SK-N-SH (cell line): Measurements from ENCODE around the gene MESP1. TPM values are rescaled to one million over a fixed set of nuclear protein-coding genes. Genes with fewer than 3 reads are reported as not detected.

Experiments used
- CTCF ChIA-PET: fragments of 300-600, 350-600 bp; formaldehyde crosslinking; extraction: SDS; loops from one replicate; lab custom pipeline; 2021; lab: Yijun Ruan, JAX
- POLR2A ChIA-PET: fragments of 350-600 bp; sonication (Branson Sonifier 250); formaldehyde crosslinking; extraction: SDS; loops from one replicate; lab custom pipeline; 2020; ENCODE audit warnings: antibody characterized with exemption, inconsistent platforms; lab: Yijun Ruan, JAX
- DNase-seq: peaks from one replicate; pipeline ENCODE4 v3.0.0; 2012
- H2AFZ ChIP-seq: fragments of 200-600 bp; sonication (generic); 2 replicates; pipeline ENCODE4 v1.8.1; 2016; ENCODE audit warnings: antibody characterized with exemption, mild to moderate bottlenecking, low read depth
- H3F3A ChIP-seq: fragments of 200-600 bp; sonication (generic); replicated peaks from 2 replicates; pipeline ENCODE3; 2016; ENCODE audit warnings: antibody characterized with exemption, mild to moderate bottlenecking; ENCODE audit not compliant: insufficient read depth
- H3K27ac ChIP-seq, 2 experiments: fragments of 200-500 bp in 1 of 2; fragments of 200-600 bp in 1 of 2; sonication (Bioruptor generic) in 1 of 2; sonication (generic), shearing (Covaris generic) in 1 of 2; 2 replicates each; pipeline versions ENCODE4 v1.5.1 to v1.6.1; 2014 to 2016; ENCODE audit warnings: low read depth in 2 of 2, inconsistent platforms in 1 of 2, low read length in 1 of 2, mild to moderate bottlenecking in 1 of 2, mixed read lengths in 1 of 2
- H3K27me3 ChIP-seq: fragments of 200-600 bp; sonication (generic), shearing (Covaris generic); 2 replicates; pipeline ENCODE4 v1.6.1; 2016; ENCODE audit warnings: mixed run types; ENCODE audit not compliant: insufficient read depth
- H3K36me3 ChIP-seq, 2 experiments: fragments of 200-500 bp in 1 of 2; fragments of 200-600 bp in 1 of 2; sonication (Bioruptor generic) in 1 of 2; sonication (generic) in 1 of 2; replicated peaks in 1 of 2; 2 replicates each; pipeline versions ENCODE3 to v1.5.1; 2014 to 2016; ENCODE audit warnings: low read length in 1 of 2, mild to moderate bottlenecking in 1 of 2; ENCODE audit not compliant: insufficient read depth in 2 of 2, control insufficient read depth in 1 of 2
- H3K4me1 ChIP-seq, 2 experiments: fragments of 200-500 bp in 1 of 2; fragments of 200-600 bp in 1 of 2; sonication (Bioruptor generic) in 1 of 2; sonication (generic), shearing (Covaris generic) in 1 of 2; 2 replicates each; pipeline versions ENCODE4 v1.5.1 to v1.6.1; 2014 to 2016; ENCODE audit warnings: low read depth in 1 of 2, low read length in 1 of 2, mixed run types in 1 of 2; ENCODE audit not compliant: insufficient read depth in 2 of 2, control insufficient read depth in 1 of 2
- H3K4me2 ChIP-seq: fragments of 200-600 bp; sonication (generic), shearing (Covaris generic); 2 replicates; pipeline ENCODE4 v1.6.1; 2017; ENCODE audit warnings: mixed run types
- H3K4me3 ChIP-seq, 2 experiments: fragments of 200-500 bp in 1 of 2; fragments of 200-600 bp in 1 of 2; sonication (Bioruptor generic) in 1 of 2; sonication (generic), shearing (Covaris generic) in 1 of 2; 2 replicates each; pipeline versions ENCODE4 v1.5.1 to v1.8.1; 2014 to 2016; ENCODE audit warnings: low read depth in 2 of 2, inconsistent platforms in 1 of 2, low read length in 1 of 2, mild to moderate bottlenecking in 1 of 2, mixed read lengths in 1 of 2, moderate library complexity in 1 of 2
- H3K79me2 ChIP-seq: fragments of 200-600 bp; sonication (generic); 2 replicates; pipeline ENCODE4 v1.8.1; 2017; ENCODE audit warnings: mild to moderate bottlenecking; ENCODE audit not compliant: insufficient read depth
- H3K9ac ChIP-seq: fragments of 200-600 bp; sonication (generic); 2 replicates; pipeline ENCODE4 v1.6.1; 2017; ENCODE audit warnings: mixed run types
- H3K9me2 ChIP-seq: fragments of 200-600 bp; sonication (generic); 2 replicates; pipeline ENCODE4 v1.6.1; 2017; ENCODE audit warnings: mixed run types
- H3K9me3 ChIP-seq: fragments of 200-600 bp; sonication (generic); 2 replicates; pipeline ENCODE4 v1.6.1; 2017; ENCODE audit warnings: mixed run types, mild to moderate bottlenecking, moderate library complexity
- H4K20me1 ChIP-seq: fragments of 200-600 bp; sonication (generic); 2 replicates; pipeline ENCODE4 v1.6.1; 2017; ENCODE audit warnings: mild to moderate bottlenecking, mixed run types; ENCODE audit not compliant: insufficient read depth
- CTCF ChIP-seq: fragments of 200-600 bp; sonication (generic); IDR thresholded peaks from 2 replicates; pipeline ENCODE4 v1.6.1; 2017; ENCODE audit warnings: antibody characterized with exemption, mild to moderate bottlenecking, moderate library complexity
- ELF1 ChIP-seq: IDR thresholded peaks from 2 replicates; pipeline ENCODE4 v1.4.0; 2012
- EP300 ChIP-seq, 2 experiments: IDR thresholded peaks; 2 replicates each; pipeline versions ENCODE4 v1.4.0 to v1.6.1; 2012; ENCODE audit warnings: borderline replicate concordance in 1 of 2, low read depth in 1 of 2, low read length in 1 of 2
- EZH2phosphoT487 ChIP-seq: fragments of 200-600 bp; sonication (generic); IDR thresholded peaks from 2 replicates; pipeline ENCODE4 v1.6.1; 2017; ENCODE audit warnings: low read depth, mixed run types, mild to moderate bottlenecking, antibody characterized with exemption, moderate library complexity, borderline replicate concordance
- FOSL2 ChIP-seq: IDR thresholded peaks from 2 replicates; pipeline ENCODE4 v1.4.0; 2012; ENCODE audit warnings: low read depth, mild to moderate bottlenecking, moderate library complexity, borderline replicate concordance
- GABPA ChIP-seq: IDR thresholded peaks from 2 replicates; pipeline ENCODE4 v1.4.0; 2012; ENCODE audit warnings: low read depth, mild to moderate bottlenecking
- IRF3 ChIP-seq: fragments of 150-350 bp; IDR thresholded peaks from 2 replicates; pipeline ENCODE4 v1.6.1; 2016; ENCODE audit warnings: mild to moderate bottlenecking, low read depth, low read length
- JUND ChIP-seq: IDR thresholded peaks from 2 replicates; pipeline ENCODE4 v1.4.0; 2012
- MAX ChIP-seq: IDR thresholded peaks from 2 replicates; pipeline ENCODE4 v1.4.0; 2012; ENCODE audit warnings: low read depth
- MXI1 ChIP-seq: IDR thresholded peaks from 2 replicates; pipeline ENCODE4 v1.6.1; 2012; ENCODE audit warnings: mild to moderate bottlenecking, low read depth, low read length, improper control_type of control experiment
- PBX3 ChIP-seq: IDR thresholded peaks from 2 replicates; pipeline ENCODE4; 2012
- POLR2AphosphoS5 ChIP-seq: IDR thresholded peaks from 2 replicates; pipeline ENCODE4 v1.6.1; 2012; ENCODE audit warnings: low read depth, low read length
- RFX5 ChIP-seq: IDR thresholded peaks from 2 replicates; pipeline ENCODE4 v1.6.1; 2012; ENCODE audit warnings: mild to moderate bottlenecking, improper control_type of control experiment, low read length
- RXRA ChIP-seq: IDR thresholded peaks from 2 replicates; pipeline ENCODE4 v1.4.0; 2012; ENCODE audit warnings: low read depth, mild to moderate bottlenecking, borderline replicate concordance
- SMC3 ChIP-seq: IDR thresholded peaks from 2 replicates; pipeline ENCODE4 v1.6.1; 2012; ENCODE audit warnings: low read depth, low read length, improper control_type of control experiment
- TCF12 ChIP-seq: IDR thresholded peaks from 2 replicates; pipeline ENCODE4 v1.4.0; 2012
- TEAD4 ChIP-seq: IDR thresholded peaks from 2 replicates; pipeline ENCODE4 v1.4.0; 2012; ENCODE audit warnings: mild to moderate bottlenecking, borderline replicate concordance; ENCODE audit not compliant: insufficient read depth
- WGBS: methylation state at CpG from one replicate; pipeline ENCODE4 v1.1.6; 2017; ENCODE audit warnings: low lambda C conversion rate; 5-methylcytosine and 5-hydroxymethylcytosine counted together
- polyA plus RNA-seq, 3 experiments: library from polyadenylated mRNA; depleted of rRNA; stranded (reverse); fragments of >200 nt; gene quantifications; 2 replicates each; pipeline ENCODE4 v1.2.3, GENCODE V29; 2012

Gene MESP1
- polyA plus RNA-seq, 1 of the 3 experiments (the other 2 are of a cell fraction), result 0.74 TPM

- Histone ChIP-seq H3F3A (peaks cover 10% of the 10 kb centered on the region), H3K27ac (peak overlapping the region in 1 of 2 experiments; percentile 48; a peak in 1 of 4 replicates), H2AFZ (no peak overlapping the region), H3K9me3 (no peaks in the 10 kb centered on the region), H3K9me2 (no peaks in the 10 kb centered on the region), H3K9ac (no peak overlapping the region), H3K4me1 (peaks cover 6 to 15% of the 10 kb centered on the region in 2 experiments; a peak in 2 of 4 replicates), H3K27me3 (no peaks in the 10 kb centered on the region), H3K36me3 (no peaks in the 10 kb centered on the region), H3K79me2 (no peaks in the 10 kb centered on the region), H3K4me2 (no peak overlapping the region), H3K4me3 (no peak overlapping the region), H4K20me1 (no peaks in the 10 kb centered on the region)
- POLR2A ChIA-PET, result no interaction called here
- CTCF ChIA-PET, result interaction anchor here (0.7 to 7.6 kb wide), 7 partner anchors 11 to 102 kb away, joined by 3 to 61 read pairs (median 4); no protein-coding TSS in a partner anchor
- peak; percentile 37 for DNase-seq
- WGBS, result 63% methylated on average over 3 of the region's 3 CpGs
- no peak for TF ChIP-seq MAX
- peak; percentile 13; the same call in 1 of the 2 replicates for TF ChIP-seq TCF12
- peak; percentile 36; the same call in 1 of the 2 replicates for TF ChIP-seq FOSL2
- no peak for TF ChIP-seq MXI1
- no peak for TF ChIP-seq ELF1
- peak; percentile 50 for TF ChIP-seq CTCF
Observed at GRCh38 chr15:89772932-89773583, 22.0 kb upstream of the MESP1 start.

- TF ChIP-seq JUND (no peak), POLR2AphosphoS5 (no peak), TEAD4 (no peak), GABPA (0 out of 2 replicates have a peak, but pooled peaks have one; percentile 26), FOSL2 (no peak), PBX3 (no peak), IRF3 (no peak), EZH2phosphoT487 (no peak), TCF12 (0 out of 2 replicates have a peak, but pooled peaks have one; percentile 13), RXRA (no peak), RFX5 (no peak), SMC3 (no peak), MAX (no peak), EP300 (IDR thresholded peaks at IDR 0.05; ENCODE audit: borderline replicate concordance in 1 of 2, low read depth in 1 of 2, low read length in 1 of 2) (no peak)
- no peaks in the 10 kb centered on the region for H3K9me3 ChIP-seq
- ChIA-PET CTCF (interaction anchor here (0.6 to 3.3 kb wide), 2 partner anchors 10 to 146 kb away, joined by 3 to 32 read pairs; no protein-coding TSS in a partner anchor), POLR2A (no interaction called here)
- no peaks in the 10 kb centered on the region for H3K36me3 ChIP-seq
- peak overlapping the region in 1 of 2 experiments; percentile 56; a peak in 2 of 4 replicates for H3K27ac ChIP-seq
- no peaks in the 10 kb centered on the region for H3K27me3 ChIP-seq
- peak overlapping the region; percentile 66; the same call in 1 of the 2 replicates for H2AFZ ChIP-seq
- H3K4me2 ChIP-seq, result peak overlapping the region; percentile 45; the same call in 1 of the 2 replicates
- H3K79me2 ChIP-seq, result no peaks in the 10 kb centered on the region
- WGBS, result 38% methylated on average over 3 of the region's 3 CpGs
- no peaks in the 10 kb centered on the region for H4K20me1 ChIP-seq
- no peaks in the 10 kb centered on the region for H3K9me2 ChIP-seq
- H3K4me3 ChIP-seq, result no peak overlapping the region
- H3K9ac ChIP-seq, result 0 out of 2 replicates have a peak overlapping the region, but pooled peaks have one; percentile 37
- no peak for DNase-seq
- peaks cover 4 to 15% of the 10 kb centered on the region in 2 experiments; a peak in 2 of 4 replicates for H3K4me1 ChIP-seq
- H3F3A ChIP-seq, result peaks cover 10% of the 10 kb centered on the region
Observed at GRCh38 chr15:89770041-89770440, 19.0 kb upstream of the MESP1 start.
